Body of pancreas (tissue), 4 donors: ENCODE measurements around the gene COQ6.

Experiments
- POLR2A ChIP-seq, 3 donors: fragments of 450-650 bp; IDR thresholded peaks; one replicate each; pipeline ENCODE4 v1.6.1; 2016; ENCODE audit warnings: antibody characterized with exemption in 3 of 3, mild to moderate bottlenecking in 2 of 3
- TF ChIP-seq, protein P1 (sequence below), 7 experiments: fragments of 450-650 bp in 4 of 7; fragments of 200-600 bp in 3 of 7; sonication (generic) in 3 of 7; IDR thresholded peaks; one replicate each; pipeline ENCODE4 v1.5.1; 2016 to 2019; ENCODE audit warnings: antibody characterized with exemption in 7 of 7

DNA sequence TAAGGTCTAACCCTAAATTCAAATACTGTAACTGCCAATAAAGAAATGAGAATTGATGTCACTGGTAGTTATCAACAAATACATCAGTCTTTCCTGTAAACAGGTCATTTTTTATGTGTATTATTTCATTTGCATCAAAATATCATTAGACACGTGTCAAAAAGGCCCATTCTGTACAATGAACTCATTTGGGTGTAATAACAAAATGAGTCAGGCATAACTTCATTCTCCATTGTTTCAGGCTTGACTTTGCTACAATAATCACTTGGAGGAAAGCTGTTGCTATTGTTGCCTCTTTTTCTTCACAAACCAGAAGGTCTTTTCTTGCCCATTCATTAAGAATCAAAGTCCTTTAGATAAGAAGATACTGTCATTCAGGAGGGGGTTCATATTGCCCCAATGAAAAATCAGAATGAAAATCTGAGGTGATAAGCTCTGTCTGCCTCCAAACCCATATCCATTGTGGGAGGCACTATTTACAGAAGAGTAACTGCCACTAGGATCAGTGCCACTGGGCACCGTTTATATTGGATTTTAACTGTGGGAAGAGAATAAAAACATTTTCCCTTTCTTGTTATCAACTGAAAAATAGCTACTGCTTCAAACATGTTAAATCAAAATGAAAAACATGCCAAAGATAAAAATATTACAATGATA is 58.9 kb downstream of the COQ6 start:
- TF ChIP-seq, protein P1, sequence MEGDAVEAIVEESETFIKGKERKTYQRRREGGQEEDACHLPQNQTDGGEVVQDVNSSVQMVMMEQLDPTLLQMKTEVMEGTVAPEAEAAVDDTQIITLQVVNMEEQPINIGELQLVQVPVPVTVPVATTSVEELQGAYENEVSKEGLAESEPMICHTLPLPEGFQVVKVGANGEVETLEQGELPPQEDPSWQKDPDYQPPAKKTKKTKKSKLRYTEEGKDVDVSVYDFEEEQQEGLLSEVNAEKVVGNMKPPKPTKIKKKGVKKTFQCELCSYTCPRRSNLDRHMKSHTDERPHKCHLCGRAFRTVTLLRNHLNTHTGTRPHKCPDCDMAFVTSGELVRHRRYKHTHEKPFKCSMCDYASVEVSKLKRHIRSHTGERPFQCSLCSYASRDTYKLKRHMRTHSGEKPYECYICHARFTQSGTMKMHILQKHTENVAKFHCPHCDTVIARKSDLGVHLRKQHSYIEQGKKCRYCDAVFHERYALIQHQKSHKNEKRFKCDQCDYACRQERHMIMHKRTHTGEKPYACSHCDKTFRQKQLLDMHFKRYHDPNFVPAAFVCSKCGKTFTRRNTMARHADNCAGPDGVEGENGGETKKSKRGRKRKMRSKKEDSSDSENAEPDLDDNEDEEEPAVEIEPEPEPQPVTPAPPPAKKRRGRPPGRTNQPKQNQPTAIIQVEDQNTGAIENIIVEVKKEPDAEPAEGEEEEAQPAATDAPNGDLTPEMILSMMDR (IDR thresholded peaks at IDR 0.05): no peak
- TF ChIP-seq POLR2A (IDR thresholded peaks at IDR 0.05): no peak
